ENCODE data around the gene TNFRSF14. TPM values are rescaled to one million over a fixed set of nuclear protein-coding genes. Genes with fewer than 3 reads are reported as not detected.

The TNFRSF14 gene
- total and polyA plus RNA-seq, 9 of the 15 experiments (the other 6 are each of a cell fraction or from before 2014, with no cell fraction given), result 0.11 to 2.3 (median 0.68) TPM; not detected in 2

DNA sequence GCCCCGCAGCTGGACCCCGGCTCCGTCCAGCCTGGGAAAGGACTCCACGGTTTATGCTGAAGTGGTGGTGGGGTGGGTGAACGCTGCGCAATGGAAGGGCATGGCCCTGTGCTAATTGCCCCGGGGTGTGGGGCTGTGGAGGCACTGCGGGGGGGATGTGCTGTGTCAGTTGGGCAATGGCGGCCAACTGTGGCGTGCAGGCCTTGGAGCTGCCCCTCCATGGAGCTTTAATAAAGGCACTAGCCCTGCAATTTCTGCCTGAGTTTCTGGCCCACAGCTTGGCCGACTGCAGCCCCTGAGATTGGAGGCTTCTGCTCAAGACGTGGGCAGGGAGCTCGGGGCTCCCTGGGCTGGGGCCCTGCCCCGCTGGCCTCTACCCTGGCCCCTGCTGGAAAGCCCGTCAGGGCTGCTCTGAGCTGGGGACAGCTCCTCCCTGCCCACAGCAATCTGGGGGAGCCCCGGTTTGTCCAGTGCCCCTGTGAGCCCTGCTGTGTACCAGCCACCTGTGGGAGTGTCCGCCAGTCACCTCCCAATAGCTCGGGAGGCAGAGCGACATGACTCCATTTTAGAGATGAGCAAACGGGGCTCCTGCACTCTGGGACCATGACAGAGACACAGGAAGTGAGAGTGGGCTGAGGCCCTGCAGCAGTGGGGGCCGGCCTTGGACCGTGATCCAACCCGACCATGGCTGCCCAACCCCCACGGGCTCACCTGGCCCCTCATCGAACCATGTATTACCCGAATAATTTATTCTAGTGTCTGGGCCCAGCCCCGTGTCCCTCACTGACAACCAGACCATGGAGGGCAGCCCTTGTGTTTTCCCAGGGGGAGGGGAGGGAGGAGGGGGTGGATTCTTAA, 8.7 kb upstream of the TNFRSF14 start:
- FAIRE-seq (no peak), ATAC-seq (peak; percentile 4), DNase-seq (ENCODE audit: extremely low read depth in 1 of 4, low spot score in 3 of 4) (no peak)
- CTCF ChIA-PET (ENCODE audit: low intra/inter-chr PET ratio), result interaction anchor here (3.0 kb wide), 1 partner anchor 134 kb away, joined by 36 read pairs; the partner anchor contains the start of gene PEX10
- POLR2A ChIA-PET, result interaction anchor here (0.6 to 1.7 kb wide), 8 partner anchors 9 to 135 kb away, joined by 3 to 5 read pairs (median 3); partner anchors contain the start of genes PEX10 and TNFRSF14
- Histone ChIP-seq H3K4me1 (replicated peaks in 1 of 2; ENCODE audit: control insufficient read depth in 2 of 2, insufficient read depth in 2 of 2, low read length in 2 of 2) (peaks cover 57 to 85% of the 10 kb centered on the region in 2 experiments), H3K4me3 (peak overlapping the region; percentile 62), H4K20me1 (replicated peaks; ENCODE audit: control insufficient read depth, insufficient read depth, low read length) (no peaks in the 10 kb centered on the region; the same call in 1 of the 2 replicates), H3K9ac (ENCODE audit: insufficient read depth in 1 of 2, low read depth in 2 of 2, low read length in 2 of 2) (peak overlapping the region; percentile 59 to 87), H3K36me3 (ENCODE audit: control insufficient read depth, insufficient read depth, low read length) (no peaks in the 10 kb centered on the region), H3K79me2 (ENCODE audit: control insufficient read depth, insufficient read depth, low read length) (peaks cover 9% of the 10 kb centered on the region; the same call in 1 of the 3 replicates), H3K27ac (ENCODE audit: extremely low read depth, low read depth, low read length) (peak overlapping the region; percentile 68), H3K9me1 (ENCODE audit: control insufficient read depth, insufficient read depth, low read length) (peaks cover 3% of the 10 kb centered on the region), H3K9me3 (replicated peaks; ENCODE audit: control insufficient read depth, insufficient read depth, low read depth, low read length) (no peaks in the 10 kb centered on the region), H2AFZ (ENCODE audit: low read depth, low read length) (peak overlapping the region; percentile 26), H3K4me2 (ENCODE audit: insufficient read depth, low read length) (peak overlapping the region; percentile 87), H3K27me3 (ENCODE audit: control insufficient read depth in 2 of 2, insufficient read depth in 2 of 2, low read length in 2 of 2) (no peaks in the 10 kb centered on the region)
- intact Hi-C loops (cut with micrococcal nuclease), result loop anchor here (1.0 to 10.0 kb wide), 5 partner anchors 40 to 353 kb away; partner anchors contain the start of genes FAAP20, PRXL2B and TTC34
- WGBS (ENCODE audit: insufficient coverage, low coverage, missing lambda C conversion rate), result 7% methylated on average over 25 of the region's 27 CpGs
- in situ Hi-C loops (cut with MboI), result loop anchor here (25.0 kb wide), 1 partner anchor 360 kb away; the partner anchor contains the start of gene FAAP20
- no TSS peak for BruUV-seq (replicated peaks)
- TF ChIP-seq ERF (CRISPR knock-in tag; IDR thresholded peaks at IDR 0.05) (0 out of 2 replicates have a peak, but pooled peaks have one; percentile 42), CHD4 (IDR thresholded peaks at IDR 0.05; ENCODE audit: insufficient read depth, insufficient replicate concordance, low read depth, low read length, poor library complexity, severe bottlenecking) (no peak), SIN3B (IDR thresholded peaks at IDR 0.05; ENCODE audit: low read depth) (no peak), ZNF212 (CRISPR knock-in tag; IDR thresholded peaks at IDR 0.05) (no peak), HIVEP1 (CRISPR knock-in tag; IDR thresholded peaks at IDR 0.05) (peak; percentile 33; the same call in 1 of the 2 replicates), ESRRB (CRISPR knock-in tag; IDR thresholded peaks at IDR 0.05; ENCODE audit: borderline replicate concordance) (no peak), HNRNPK (IDR thresholded peaks at IDR 0.05; ENCODE audit: low read depth, low read length, poor library complexity, severe bottlenecking) (no peak), HMGN3 (IDR thresholded peaks at IDR 0.05; ENCODE audit: borderline replicate concordance, extremely low read depth, insufficient read length, low read depth, low read length) (peak; percentile 33), SMARCA5 (IDR thresholded peaks at IDR 0.05) (0 out of 2 replicates have a peak, but pooled peaks have one; percentile 33), RBBP5 (IDR thresholded peaks at IDR 0.05; ENCODE audit: borderline replicate concordance, insufficient read depth, low read length, poor library complexity, severe bottlenecking) (peak; percentile 10), HNRNPLL (IDR thresholded peaks at IDR 0.05; ENCODE audit: low read depth, low read length, poor library complexity, severe bottlenecking) (peak; percentile 20), CEBPB (tag; IDR thresholded peaks at IDR 0.05) (0 out of 2 replicates have a peak, but pooled peaks have one; percentile 36), TBL1XR1 (IDR thresholded peaks at IDR 0.05; ENCODE audit: low read length in 2 of 2) (0 out of 4 replicates have a peak, but pooled peaks of 1 of the 2 experiments have one; percentile 15), ZBTB7A (IDR thresholded peaks at IDR 0.05; ENCODE audit: borderline replicate concordance, control insufficient read depth, low read depth, low read length) (peak; percentile 20; the same call in 1 of the 2 replicates), POLR2B (IDR thresholded peaks at IDR 0.05; ENCODE audit: low read depth, partially characterized antibody) (peak; percentile 66)
- TF ChIP-seq, protein P1, sequence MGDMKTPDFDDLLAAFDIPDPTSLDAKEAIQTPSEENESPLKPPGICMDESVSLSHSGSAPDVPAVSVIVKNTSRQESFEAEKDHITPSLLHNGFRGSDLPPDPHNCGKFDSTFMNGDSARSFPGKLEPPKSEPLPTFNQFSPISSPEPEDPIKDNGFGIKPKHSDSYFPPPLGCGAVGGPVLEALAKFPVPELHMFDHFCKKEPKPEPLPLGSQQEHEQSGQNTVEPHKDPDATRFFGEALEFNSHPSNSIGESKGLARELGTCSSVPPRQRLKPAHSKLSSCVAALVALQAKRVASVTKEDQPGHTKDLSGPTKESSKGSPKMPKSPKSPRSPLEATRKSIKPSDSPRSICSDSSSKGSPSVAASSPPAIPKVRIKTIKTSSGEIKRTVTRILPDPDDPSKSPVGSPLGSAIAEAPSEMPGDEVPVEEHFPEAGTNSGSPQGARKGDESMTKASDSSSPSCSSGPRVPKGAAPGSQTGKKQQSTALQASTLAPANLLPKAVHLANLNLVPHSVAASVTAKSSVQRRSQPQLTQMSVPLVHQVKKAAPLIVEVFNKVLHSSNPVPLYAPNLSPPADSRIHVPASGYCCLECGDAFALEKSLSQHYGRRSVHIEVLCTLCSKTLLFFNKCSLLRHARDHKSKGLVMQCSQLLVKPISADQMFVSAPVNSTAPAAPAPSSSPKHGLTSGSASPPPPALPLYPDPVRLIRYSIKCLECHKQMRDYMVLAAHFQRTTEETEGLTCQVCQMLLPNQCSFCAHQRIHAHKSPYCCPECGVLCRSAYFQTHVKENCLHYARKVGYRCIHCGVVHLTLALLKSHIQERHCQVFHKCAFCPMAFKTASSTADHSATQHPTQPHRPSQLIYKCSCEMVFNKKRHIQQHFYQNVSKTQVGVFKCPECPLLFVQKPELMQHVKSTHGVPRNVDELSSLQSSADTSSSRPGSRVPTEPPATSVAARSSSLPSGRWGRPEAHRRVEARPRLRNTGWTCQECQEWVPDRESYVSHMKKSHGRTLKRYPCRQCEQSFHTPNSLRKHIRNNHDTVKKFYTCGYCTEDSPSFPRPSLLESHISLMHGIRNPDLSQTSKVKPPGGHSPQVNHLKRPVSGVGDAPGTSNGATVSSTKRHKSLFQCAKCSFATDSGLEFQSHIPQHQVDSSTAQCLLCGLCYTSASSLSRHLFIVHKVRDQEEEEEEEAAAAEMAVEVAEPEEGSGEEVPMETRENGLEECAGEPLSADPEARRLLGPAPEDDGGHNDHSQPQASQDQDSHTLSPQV (IDR thresholded peaks at IDR 0.05), result 0 out of 2 replicates have a peak, but pooled peaks have one; percentile 35
